ENCODE data around the gene AGPAT3.

- TF ChIP-seq CTCF (IDR thresholded peaks at IDR 0.05) (no peak), EZH2 (IDR thresholded peaks at IDR 0.05) (no peak)
Measured at GRCh38 chr21:43956019-43956669, 91.1 kb downstream of the AGPAT3 start.
